Mucosa of stomach (tissue), 1 donor: ENCODE results near the gene FTCD.

Source experiments
- H3K27me3 ChIP-seq: one replicate; pipeline ENCODE4 v1.7.0; 2013; ENCODE audit warnings: mild to moderate bottlenecking, low read length; ENCODE audit not compliant: control insufficient read depth, insufficient read depth
- H3K36me3 ChIP-seq: one replicate; pipeline ENCODE4 v1.7.0; 2013; ENCODE audit warnings: low read length; ENCODE audit not compliant: control insufficient read depth, insufficient read depth
- H3K4me1 ChIP-seq: one replicate; pipeline ENCODE4 v1.7.0; 2013; ENCODE audit warnings: mild to moderate bottlenecking, low read length; ENCODE audit not compliant: control insufficient read depth, insufficient read depth
- H3K4me3 ChIP-seq: one replicate; pipeline ENCODE4 v1.7.0; 2013; ENCODE audit warnings: low read length
- H3K9ac ChIP-seq: one replicate; pipeline ENCODE4 v1.7.0; 2013; ENCODE audit warnings: mild to moderate bottlenecking, low read length, moderate library complexity
- H3K9me3 ChIP-seq: one replicate; pipeline ENCODE4 v1.7.0; 2013; ENCODE audit warnings: mild to moderate bottlenecking, low read length, moderate library complexity; ENCODE audit not compliant: control insufficient read depth
- donor health status: Pancreatic carcinoma.

Gene FTCD

GRCh38 chr21:46119144-46119636 lies 36.2 kb downstream of the FTCD start:
- H3K36me3 ChIP-seq = no peaks in the 10 kb centered on the region
- no peak overlapping the region for H3K4me3 ChIP-seq
- no peaks in the 10 kb centered on the region for H3K9me3 ChIP-seq
- no peaks in the 10 kb centered on the region for H3K4me1 ChIP-seq
- H3K9ac ChIP-seq = no peak overlapping the region
- H3K27me3 ChIP-seq = no peaks in the 10 kb centered on the region

GRCh38 chr21:46118316-46119143 lies 36.8 kb downstream of the FTCD start:
- no peaks in the 10 kb centered on the region for H3K36me3 ChIP-seq
- H3K9me3 ChIP-seq = no peaks in the 10 kb centered on the region
- no peak overlapping the region for H3K9ac ChIP-seq
- no peak overlapping the region for H3K4me3 ChIP-seq
- H3K4me1 ChIP-seq = no peaks in the 10 kb centered on the region
- H3K27me3 ChIP-seq = no peaks in the 10 kb centered on the region

GRCh38 chr21:46117586-46118315 lies 37.6 kb downstream of the FTCD start:
- H3K36me3 ChIP-seq = no peaks in the 10 kb centered on the region
- no peak overlapping the region for H3K9ac ChIP-seq
- no peaks in the 10 kb centered on the region for H3K4me1 ChIP-seq
- no peaks in the 10 kb centered on the region for H3K9me3 ChIP-seq
- H3K27me3 ChIP-seq = no peaks in the 10 kb centered on the region
- H3K4me3 ChIP-seq = no peak overlapping the region

- no peak overlapping the region for H3K9ac ChIP-seq
- no peak overlapping the region for H3K4me3 ChIP-seq
- H3K4me1 ChIP-seq = no peaks in the 10 kb centered on the region
- H3K36me3 ChIP-seq = no peaks in the 10 kb centered on the region
- H3K27me3 ChIP-seq = no peaks in the 10 kb centered on the region
- no peaks in the 10 kb centered on the region for H3K9me3 ChIP-seq
Observed at GRCh38 chr21:46116776-46117585, 38.4 kb downstream of the FTCD start.

- Histone ChIP-seq H3K4me3 (no peak overlapping the region), H3K9me3 (no peaks in the 10 kb centered on the region), H3K36me3 (no peaks in the 10 kb centered on the region), H3K4me1 (no peaks in the 10 kb centered on the region), H3K9ac (no peak overlapping the region), H3K27me3 (no peaks in the 10 kb centered on the region)
Observed at GRCh38 chr21:46116189-46116775, 39.1 kb downstream of the FTCD start.

GRCh38 chr21:46115441-46116188 lies 39.8 kb downstream of the FTCD start:
- Histone ChIP-seq H3K9ac (no peak overlapping the region), H3K4me3 (no peak overlapping the region), H3K9me3 (no peaks in the 10 kb centered on the region), H3K4me1 (no peaks in the 10 kb centered on the region), H3K27me3 (no peaks in the 10 kb centered on the region), H3K36me3 (no peaks in the 10 kb centered on the region)

- Histone ChIP-seq H3K4me1 (no peaks in the 10 kb centered on the region), H3K36me3 (no peaks in the 10 kb centered on the region), H3K4me3 (no peak overlapping the region), H3K9me3 (no peaks in the 10 kb centered on the region), H3K9ac (no peak overlapping the region), H3K27me3 (no peaks in the 10 kb centered on the region)
Observed at GRCh38 chr21:46114963-46115362, 40.4 kb downstream of the FTCD start.

- H3K4me1 ChIP-seq = no peaks in the 10 kb centered on the region
- no peak overlapping the region for H3K9ac ChIP-seq
- H3K9me3 ChIP-seq = no peaks in the 10 kb centered on the region
- no peak overlapping the region for H3K4me3 ChIP-seq
- no peaks in the 10 kb centered on the region for H3K36me3 ChIP-seq
- no peaks in the 10 kb centered on the region for H3K27me3 ChIP-seq
Observed at GRCh38 chr21:46113497-46114176, 41.7 kb downstream of the FTCD start.

GRCh38 chr21:46112725-46113215 lies 42.6 kb downstream of the FTCD start:
- Histone ChIP-seq H3K9ac (no peak overlapping the region), H3K27me3 (no peaks in the 10 kb centered on the region), H3K4me1 (no peaks in the 10 kb centered on the region), H3K4me3 (no peak overlapping the region), H3K36me3 (no peaks in the 10 kb centered on the region), H3K9me3 (no peaks in the 10 kb centered on the region)

- no peaks in the 10 kb centered on the region for H3K9me3 ChIP-seq
- no peaks in the 10 kb centered on the region for H3K27me3 ChIP-seq
- no peaks in the 10 kb centered on the region for H3K4me1 ChIP-seq
- H3K9ac ChIP-seq = no peak overlapping the region
- H3K36me3 ChIP-seq = no peaks in the 10 kb centered on the region
- no peak overlapping the region for H3K4me3 ChIP-seq
Observed at GRCh38 chr21:46111857-46112724, 43.3 kb downstream of the FTCD start.
